Stimulated activated CD8-positive, alpha-beta memory T cell treated with anti-CD3 and anti-CD28 coated beads, Interleukin-7, amount 100 ng/mL, for 24 hours (primary cell): ENCODE measurements around the gene VPS72.

ENCODE experiments used
- DNase-seq: peaks from one replicate; pipeline ENCODE4 v3.0.0-alpha.2; 2020; ENCODE audit warnings: low read depth

The VPS72 gene

DNA sequence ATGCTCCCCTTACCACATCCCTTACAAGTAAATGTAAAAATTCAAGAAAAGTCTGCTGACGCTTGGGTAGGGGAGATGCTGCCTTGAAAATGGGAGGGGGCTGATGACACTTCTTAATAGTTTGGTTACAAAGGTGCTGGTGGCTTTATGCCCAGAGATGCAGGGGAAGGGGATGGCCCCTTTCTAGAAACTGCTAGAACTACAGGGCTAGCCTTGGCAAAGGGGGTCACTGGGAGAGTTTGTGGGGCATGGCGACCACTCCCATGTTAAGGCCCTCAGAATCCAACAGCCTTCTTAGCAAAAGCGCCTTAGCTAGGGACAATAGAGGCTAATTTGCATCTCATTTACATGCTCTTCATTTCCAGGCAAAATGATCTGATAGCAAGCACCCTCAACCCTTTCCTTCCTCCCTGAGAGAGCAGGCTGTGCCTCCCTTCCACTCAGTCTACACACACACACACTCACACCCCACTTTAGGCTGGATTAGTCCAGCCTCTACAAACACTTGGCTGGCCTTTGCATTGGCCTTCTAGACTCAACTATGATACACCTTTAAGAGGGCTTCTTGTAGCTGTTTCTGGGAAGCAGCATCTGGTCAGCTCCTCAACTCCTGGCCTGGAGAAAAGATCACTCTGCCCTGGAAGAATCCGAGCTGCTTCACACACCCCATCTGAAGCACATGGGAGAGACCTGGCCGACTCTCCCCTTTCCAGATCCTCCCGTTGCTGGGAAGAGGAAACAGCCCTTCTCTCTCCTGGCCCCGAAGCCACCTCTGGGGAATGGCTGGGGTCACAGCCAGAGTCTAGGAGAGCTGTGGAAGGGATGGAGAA lies 45.3 kb downstream of the VPS72 start:
- no peak for DNase-seq

- no peak for DNase-seq
Observed at GRCh38 chr1:151143986-151144385, 46.0 kb downstream of the VPS72 start.

DNA sequence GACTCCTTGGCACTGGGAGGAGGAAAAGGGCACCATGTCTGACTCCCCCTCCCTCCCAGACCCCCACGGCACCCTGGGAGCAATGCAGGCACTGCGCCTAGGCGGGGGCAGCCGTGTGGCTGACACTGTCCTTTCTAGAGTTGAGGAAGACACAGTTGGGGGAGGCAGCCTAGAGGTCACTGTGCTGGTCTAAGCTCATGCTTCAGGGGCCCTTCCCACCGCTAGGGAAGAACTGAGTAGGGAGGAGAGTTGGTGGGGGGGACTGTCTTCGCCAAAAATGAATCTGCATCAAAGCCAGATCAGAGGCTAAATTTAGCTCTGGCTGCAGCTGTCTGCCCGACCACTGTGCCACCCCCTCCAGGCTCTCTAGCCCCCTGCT lies 47.0 kb downstream of the VPS72 start:
- no peak for DNase-seq

DNA sequence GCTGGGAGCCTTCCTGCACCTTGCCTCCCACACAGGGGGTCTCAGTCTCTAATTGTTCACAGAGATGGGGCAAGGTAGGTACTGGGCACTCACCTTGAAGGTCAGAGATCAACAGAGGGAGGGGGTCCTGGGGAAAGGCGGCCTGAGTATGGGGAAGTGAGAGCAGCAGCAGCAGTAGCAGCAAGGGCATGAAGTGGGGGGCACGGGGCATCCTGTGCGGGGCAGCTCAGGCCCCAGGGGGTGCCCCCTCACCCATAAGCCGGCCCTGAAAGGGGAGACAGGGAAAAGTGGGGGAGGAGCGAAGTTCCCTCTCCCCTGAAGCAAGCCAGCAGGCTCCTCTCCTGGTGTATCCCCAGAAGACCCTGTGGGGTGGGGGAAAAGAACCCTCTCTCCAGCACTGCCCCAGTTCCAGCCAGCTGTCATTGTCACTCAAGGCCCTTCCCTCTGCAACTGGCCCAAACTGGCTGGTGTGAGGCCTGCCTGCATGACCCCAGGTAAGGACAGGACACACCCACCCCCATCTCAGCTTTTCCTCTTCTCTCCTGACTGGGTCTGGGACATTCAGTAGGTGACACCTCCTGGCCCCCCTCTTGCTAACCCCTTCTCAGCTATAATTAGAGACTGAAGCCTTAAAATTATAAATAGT lies 47.5 kb downstream of the VPS72 start:
- no peak for DNase-seq

DNA sequence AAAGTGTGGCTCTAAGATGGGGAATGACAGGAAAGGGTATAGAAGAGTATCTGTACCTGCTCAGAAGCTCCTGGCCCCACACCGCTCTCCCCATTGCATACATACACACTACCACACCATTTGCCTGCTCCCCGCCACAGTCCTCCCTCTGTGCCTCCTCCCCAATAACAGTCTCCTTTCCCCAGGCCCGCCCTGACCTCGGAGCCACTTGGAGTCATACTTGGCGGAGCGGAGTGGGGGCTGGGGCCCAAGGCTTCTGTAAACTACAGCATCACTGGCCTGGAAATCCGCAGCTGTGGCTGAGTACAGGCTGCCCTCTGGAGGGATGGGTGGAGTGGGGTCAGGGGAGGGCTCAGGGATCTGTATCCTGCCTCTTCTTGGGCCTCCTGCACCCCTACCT lies 52.2 kb downstream of the VPS72 start:
- DNase-seq: no peak

DNA sequence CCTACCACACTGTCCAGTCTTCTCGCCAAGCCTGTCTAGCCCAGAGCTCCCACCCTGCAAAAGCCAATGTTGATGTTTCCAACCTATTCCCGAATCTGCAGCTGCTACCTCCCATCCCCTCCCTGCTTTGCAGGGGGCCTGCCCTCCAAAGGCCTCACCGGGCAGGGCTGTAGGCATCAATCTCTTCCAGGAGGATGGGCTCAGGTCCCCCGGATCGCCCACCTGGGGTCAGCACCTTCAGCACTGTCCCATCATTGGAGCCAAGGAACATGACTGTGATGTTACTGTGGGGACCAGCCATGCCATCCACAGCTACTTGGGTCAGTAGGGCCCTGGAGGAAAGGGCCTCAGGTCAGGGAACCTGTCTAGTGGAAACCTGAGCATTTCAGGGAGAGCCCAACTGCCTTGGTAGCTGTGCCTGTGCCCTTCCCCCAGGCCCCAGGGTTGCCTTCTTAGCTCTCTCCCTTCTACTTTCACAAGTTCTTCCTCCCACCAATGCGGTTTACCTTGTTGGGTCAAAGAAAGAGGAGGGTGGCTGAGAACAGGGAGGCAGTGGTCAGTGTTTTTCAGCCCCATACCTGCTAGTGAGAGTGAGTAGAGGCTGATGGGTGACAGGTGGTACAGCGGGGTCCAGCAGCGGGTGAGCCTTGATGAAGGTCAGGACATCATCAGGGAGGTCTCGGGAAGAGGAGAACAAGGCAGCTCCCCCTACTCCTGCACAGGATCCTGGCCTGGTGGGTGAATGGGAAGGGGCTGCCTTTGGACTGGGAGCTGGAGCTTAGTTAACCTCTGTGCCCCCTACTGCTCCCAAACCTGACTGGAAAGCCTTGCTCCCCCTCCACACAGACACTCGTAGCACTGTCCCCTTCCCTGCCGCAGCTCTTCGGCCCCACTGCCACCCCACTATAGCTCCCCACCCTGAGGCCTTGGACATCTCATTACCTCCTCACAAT lies 54.3 kb downstream of the VPS72 start:
- DNase-seq: no peak

- DNase-seq: no peak
Observed at GRCh38 chr1:151134991-151135390, 55.0 kb downstream of the VPS72 start.

- DNase-seq: no peak
Observed at GRCh38 chr1:151134396-151134795, 55.6 kb downstream of the VPS72 start.

- no peak for DNase-seq
Observed at GRCh38 chr1:151133018-151133806, 56.8 kb downstream of the VPS72 start.

DNA sequence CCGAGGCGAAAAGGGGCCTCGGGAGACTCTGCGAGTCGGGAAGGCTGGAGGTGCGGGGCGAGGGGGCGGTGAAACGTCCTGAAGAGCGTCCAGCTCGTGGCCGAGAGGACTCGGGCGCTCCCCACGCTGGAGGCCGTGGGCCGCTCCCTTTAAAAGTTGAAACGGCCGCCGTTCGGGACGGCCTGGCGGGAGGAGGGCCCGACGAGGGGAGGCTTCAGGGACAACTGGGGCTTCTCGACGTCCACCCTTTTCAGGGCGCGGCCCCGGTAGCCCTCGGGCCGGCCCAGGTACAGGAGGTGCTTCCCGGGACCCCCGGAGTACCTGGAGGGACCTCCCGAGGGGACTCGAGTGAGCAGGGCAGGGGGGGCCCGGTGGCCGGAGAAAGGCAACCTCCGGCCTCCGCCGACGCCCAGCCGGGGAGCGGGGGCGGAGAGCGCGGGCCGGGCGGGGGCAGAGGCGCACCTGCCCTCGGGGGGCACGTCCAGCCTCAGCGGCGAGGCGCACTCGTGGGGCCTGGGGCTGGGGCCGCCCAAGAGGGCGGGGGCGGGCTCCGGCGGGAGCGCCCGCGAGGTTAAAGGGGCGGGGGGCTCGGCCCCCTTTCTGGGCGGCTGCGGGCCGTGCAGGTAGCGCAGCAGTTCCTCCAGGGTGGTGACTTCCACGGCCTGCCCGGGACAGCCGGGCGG lies 57.5 kb downstream of the VPS72 start:
- DNase-seq: no peak

DNA sequence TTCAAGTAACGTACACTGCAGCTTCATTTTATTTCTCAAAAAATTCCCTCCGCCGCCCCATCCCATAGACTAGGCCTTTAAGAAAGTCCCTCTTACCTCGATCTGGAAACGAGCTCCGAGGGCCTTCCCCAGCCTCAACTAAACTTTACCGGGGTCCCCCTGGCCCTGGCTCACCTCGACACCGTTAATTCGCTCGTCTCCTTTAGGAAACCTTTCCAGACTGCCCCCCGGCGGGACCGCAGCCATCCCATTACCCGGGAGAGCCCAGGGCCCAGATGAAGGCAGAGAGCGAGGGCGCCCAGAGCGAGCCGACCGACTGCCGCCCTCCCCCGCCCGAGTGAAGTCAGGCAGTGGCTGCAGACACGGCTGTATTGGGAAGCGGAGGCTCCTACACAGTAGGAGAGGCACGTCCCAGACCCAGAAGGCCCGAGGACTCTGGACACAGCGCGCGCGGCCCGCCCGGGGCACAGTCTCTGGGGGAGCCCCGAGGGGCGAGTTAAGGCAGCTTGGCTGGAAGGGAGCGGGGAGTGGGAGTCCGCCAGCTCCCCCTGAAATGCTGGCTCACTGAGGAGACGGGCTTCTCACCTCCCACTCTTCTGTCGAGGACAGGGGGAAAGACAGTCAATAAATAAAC lies 58.2 kb downstream of the VPS72 start:
- DNase-seq: no peak

GRCh38 chr1:151130987-151131586 lies 58.9 kb downstream of the VPS72 start:
- DNase-seq: peak; percentile 55

DNA sequence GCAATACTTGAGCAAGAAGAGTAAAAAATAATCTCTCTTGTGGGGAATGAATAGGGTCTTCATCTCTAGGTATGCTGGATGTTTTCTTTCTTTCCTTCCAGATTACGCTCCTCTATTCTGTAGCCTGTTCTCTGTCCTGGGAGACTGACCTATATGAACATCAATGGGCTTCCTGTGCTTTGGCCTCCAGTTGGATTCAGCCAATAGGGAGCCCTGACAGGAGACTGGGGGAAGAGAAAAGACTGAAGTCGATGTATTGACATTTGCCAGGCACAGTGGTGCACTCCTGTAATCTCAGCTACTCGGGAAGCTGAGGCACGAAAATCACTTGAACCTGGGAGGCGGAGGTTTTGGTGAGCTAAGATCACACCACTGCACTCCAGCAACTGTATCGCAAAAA lies 61.2 kb downstream of the VPS72 start:
- DNase-seq: no peak
